GM12872 (cell line): ENCODE data around the gene ALG3.

Experiments used
- TF ChIP-seq, protein P1 (sequence below): IDR thresholded peaks from 3 replicates; pipeline ENCODE4 v1.5.1; 2011; ENCODE audit warnings: low read depth, mild to moderate bottlenecking, low read length, moderate library complexity; ENCODE audit not compliant: insufficient read depth

The ALG3 gene

GRCh38 chr3:184241141-184241446 is 7.7 kb downstream of the ALG3 start:
- TF ChIP-seq, protein P1, sequence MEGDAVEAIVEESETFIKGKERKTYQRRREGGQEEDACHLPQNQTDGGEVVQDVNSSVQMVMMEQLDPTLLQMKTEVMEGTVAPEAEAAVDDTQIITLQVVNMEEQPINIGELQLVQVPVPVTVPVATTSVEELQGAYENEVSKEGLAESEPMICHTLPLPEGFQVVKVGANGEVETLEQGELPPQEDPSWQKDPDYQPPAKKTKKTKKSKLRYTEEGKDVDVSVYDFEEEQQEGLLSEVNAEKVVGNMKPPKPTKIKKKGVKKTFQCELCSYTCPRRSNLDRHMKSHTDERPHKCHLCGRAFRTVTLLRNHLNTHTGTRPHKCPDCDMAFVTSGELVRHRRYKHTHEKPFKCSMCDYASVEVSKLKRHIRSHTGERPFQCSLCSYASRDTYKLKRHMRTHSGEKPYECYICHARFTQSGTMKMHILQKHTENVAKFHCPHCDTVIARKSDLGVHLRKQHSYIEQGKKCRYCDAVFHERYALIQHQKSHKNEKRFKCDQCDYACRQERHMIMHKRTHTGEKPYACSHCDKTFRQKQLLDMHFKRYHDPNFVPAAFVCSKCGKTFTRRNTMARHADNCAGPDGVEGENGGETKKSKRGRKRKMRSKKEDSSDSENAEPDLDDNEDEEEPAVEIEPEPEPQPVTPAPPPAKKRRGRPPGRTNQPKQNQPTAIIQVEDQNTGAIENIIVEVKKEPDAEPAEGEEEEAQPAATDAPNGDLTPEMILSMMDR, result no peak

DNA sequence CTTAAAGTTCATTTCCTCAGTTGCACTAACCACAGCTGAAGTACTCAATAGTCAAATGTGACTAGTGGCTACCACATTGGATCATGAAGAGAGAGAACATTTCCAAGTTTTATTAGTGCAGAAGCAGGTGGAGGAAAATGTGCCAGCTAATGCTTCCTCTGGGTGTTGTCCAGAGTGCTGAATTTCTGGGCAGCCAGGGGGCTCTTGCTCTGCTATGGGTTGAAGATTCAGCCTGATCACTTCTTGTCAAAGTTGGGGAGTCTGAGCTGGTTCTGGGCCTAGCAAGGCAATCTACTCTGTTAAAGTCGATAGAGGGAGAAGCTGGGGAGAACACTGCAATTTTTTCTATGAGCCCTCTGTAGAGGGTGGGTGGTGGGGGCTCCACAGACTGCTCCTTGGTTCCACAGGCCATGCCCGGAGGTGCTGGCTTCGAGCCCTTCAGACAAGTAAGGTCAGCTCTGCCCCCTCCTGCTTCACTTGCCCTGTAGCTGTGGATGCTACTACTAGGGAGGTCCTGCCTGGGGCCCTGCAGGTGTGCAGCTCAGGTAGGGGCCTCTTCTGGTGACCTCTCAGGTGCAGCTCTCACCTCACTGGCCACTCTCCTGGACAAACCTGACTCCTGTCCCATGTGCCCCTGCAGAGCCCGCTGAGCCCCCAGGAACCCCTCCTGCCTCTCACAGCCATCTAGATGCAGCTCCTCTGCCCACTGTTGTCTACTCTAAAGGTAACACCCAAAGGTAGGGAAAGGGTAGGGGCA is 8.2 kb downstream of the ALG3 start:
- TF ChIP-seq, protein P1, result no peak

DNA sequence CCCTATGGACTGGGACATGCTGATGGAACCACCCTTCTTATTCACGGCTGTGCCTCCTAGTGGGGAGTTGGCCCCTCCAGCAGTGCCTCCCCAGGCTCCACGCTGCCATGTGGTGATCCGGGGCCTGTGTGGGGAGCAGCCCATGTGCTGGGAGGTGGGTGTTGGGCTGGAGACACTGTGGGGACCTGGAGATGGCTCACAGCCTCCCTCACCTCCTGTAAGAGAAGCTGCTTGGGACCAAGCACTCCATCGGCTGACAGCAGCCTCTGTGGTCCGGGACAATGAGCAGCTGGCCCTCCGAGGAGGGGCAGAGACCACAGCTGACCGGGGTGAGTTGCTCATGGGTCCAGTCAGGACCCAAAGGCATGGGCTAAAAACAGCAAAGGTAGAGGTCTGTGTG is 9.1 kb downstream of the ALG3 start:
- TF ChIP-seq, protein P1, result no peak

DNA sequence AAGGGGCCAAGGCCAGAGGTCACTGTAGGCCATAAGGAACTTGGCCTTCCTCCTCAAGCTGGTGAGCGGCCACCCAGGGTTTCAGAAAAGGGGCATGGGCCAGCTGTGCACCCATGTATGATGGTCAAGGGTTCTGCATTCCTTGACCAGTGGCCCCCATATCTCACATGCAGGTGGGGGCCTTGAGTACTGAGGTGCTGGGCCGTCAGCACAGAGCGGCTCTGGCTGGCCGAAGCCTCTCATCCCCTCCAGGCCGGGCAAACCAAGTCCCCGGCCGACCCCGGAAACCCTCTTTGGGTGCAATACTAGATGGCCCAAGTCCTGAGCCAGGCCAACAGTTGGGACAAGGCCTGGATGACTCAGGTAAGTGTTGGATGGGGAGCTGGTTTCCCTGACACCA is 9.5 kb downstream of the ALG3 start:
- TF ChIP-seq, protein P1, result no peak

- TF ChIP-seq, protein P1, result no peak
Observed at GRCh38 chr3:184238246-184238818, 10.4 kb downstream of the ALG3 start.

GRCh38 chr3:184237807-184238206 is 11.0 kb downstream of the ALG3 start:
- TF ChIP-seq, protein P1, result no peak

DNA sequence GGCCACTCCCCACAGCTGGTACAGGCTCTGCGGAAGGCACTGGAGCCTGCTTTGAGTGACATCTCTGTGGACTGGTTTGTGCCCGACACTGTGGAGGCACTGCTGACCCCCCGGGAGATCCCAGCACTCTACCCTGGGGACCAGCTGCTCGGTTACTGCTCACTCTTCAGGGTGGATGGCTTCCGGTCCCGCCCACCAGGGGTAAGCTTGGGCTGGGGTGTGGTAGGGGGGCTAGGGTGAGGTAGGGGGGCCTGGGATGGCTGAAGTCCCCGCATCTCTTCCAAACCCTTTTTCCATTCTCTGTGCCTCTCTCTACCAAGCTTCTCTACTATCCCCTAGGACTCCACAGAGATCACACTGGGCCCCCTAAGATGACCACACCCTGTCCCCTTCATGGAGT is 11.6 kb downstream of the ALG3 start:
- TF ChIP-seq, protein P1, result no peak

DNA sequence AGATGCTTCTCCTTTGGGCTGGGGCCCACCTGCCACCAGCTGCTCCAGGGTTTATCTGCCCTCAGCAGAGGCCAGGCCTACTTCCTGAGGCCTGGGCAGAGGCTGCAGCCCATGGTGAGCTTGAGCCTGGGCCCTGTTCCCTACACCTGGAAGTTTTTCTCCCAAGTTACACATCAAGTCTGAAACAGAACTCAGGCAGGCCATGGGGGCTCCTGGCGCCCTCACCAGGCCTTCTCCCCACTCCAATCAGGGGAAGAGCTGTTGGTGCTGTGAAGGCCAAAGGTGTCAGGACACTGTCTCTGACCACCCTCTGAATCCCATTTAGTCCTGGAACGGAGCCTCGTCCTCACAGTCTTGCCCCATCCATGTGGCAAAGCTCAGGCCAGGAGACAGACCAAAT is 12.1 kb downstream of the ALG3 start:
- TF ChIP-seq, protein P1, result no peak
